ENCODE results near the gene DGKI.
A peak's percentile ranks its signal among the peaks of the same experiment; 100 is the strongest.

DGKI gene

GRCh38 chr7:137626469-137627067 lies 220.2 kb downstream of the DGKI start:
- peak; percentile 66 to 67 for DNase-seq (ENCODE audit: low read depth in 2 of 2)
- TF ChIP-seq CTCF (IDR thresholded peaks at IDR 0.05; ENCODE audit: low read depth, low read length) = peak; percentile 80
- no peak overlapping the region for H3K4me3 ChIP-seq (replicated peaks in 1 of 2; ENCODE audit: low read depth in 2 of 2, low read length in 2 of 2)

- peak in 1 of 2 donors; percentile 54 for DNase-seq (ENCODE audit: low read depth in 2 of 2)
- no peak overlapping the region for H3K4me3 ChIP-seq (replicated peaks in 1 of 2; ENCODE audit: low read depth in 2 of 2, low read length in 2 of 2)
- TF ChIP-seq CTCF (IDR thresholded peaks at IDR 0.05; ENCODE audit: low read depth, low read length) = no peak
Observed at GRCh38 chr7:137625197-137625596, 221.6 kb downstream of the DGKI start.

- no peak overlapping the region for H3K4me3 ChIP-seq (replicated peaks in 1 of 2; ENCODE audit: low read depth in 2 of 2, low read length in 2 of 2)
- DNase-seq (ENCODE audit: low read depth in 2 of 2) = no peak
- TF ChIP-seq CTCF (IDR thresholded peaks at IDR 0.05; ENCODE audit: low read depth, low read length) = no peak
Observed at GRCh38 chr7:137619181-137619580, 227.6 kb downstream of the DGKI start.

- DNase-seq (ENCODE audit: low read depth in 2 of 2) = no peak
- no peak overlapping the region for H3K4me3 ChIP-seq (replicated peaks in 1 of 2; ENCODE audit: low read depth in 2 of 2, low read length in 2 of 2)
- TF ChIP-seq CTCF (IDR thresholded peaks at IDR 0.05; ENCODE audit: low read depth, low read length) = no peak
Observed at GRCh38 chr7:137618748-137619147, 228.0 kb downstream of the DGKI start.

- TF ChIP-seq CTCF (IDR thresholded peaks at IDR 0.05; ENCODE audit: low read depth, low read length) = no peak
- DNase-seq (ENCODE audit: low read depth in 2 of 2) = no peak
Observed at GRCh38 chr7:137613006-137613525, 233.7 kb downstream of the DGKI start.

GRCh38 chr7:137611606-137612005 lies 235.2 kb downstream of the DGKI start:
- no peak overlapping the region for H3K4me3 ChIP-seq (replicated peaks in 1 of 2; ENCODE audit: low read depth in 2 of 2, low read length in 2 of 2)
- TF ChIP-seq CTCF (IDR thresholded peaks at IDR 0.05; ENCODE audit: low read depth, low read length) = no peak
- DNase-seq (ENCODE audit: low read depth in 2 of 2) = peak in 1 of 2 donors; percentile 28

More at GRCh38 chr7:137613006-137613525, 233.7 kb downstream of the DGKI start:
- H3K4me3 ChIP-seq (replicated peaks in 1 of 2; ENCODE audit: low read depth in 2 of 2, low read length in 2 of 2) = no peak overlapping the region

GRCh38 chr7:137609500-137609899 lies 237.3 kb downstream of the DGKI start:
- H3K4me3 ChIP-seq (replicated peaks in 1 of 2; ENCODE audit: low read depth in 2 of 2, low read length in 2 of 2) = no peak overlapping the region
- no peak for TF ChIP-seq CTCF (IDR thresholded peaks at IDR 0.05; ENCODE audit: low read depth, low read length)
- DNase-seq (ENCODE audit: low read depth in 2 of 2) = peak; percentile 21 to 29

Measured in cardiac fibroblast (primary cell).